ENCODE measurements around the gene CENPH. TPM values are rescaled to one million over a fixed set of nuclear protein-coding genes. Genes with fewer than 3 reads are reported as not detected.
"Not testable (repeated sequence)": the region's sequence is repeated elsewhere in the genome, so short reads cannot be mapped to it uniquely, and the experiment has no call there.

Gene CENPH
- polyA plus RNA-seq, 1 donor = 11.1 TPM

GRCh38 chr5:69202497-69202896 is 13.1 kb downstream of the CENPH start:
- no peak overlapping the region for H3K4me3 ChIP-seq (ENCODE audit: low read length)
- peaks cover 4% of the 10 kb centered on the region for H3K36me3 ChIP-seq (ENCODE audit: control insufficient read depth, insufficient read depth, low read length)
- H3K27ac ChIP-seq (ENCODE audit: low read length) = no peak overlapping the region
- no peaks in the 10 kb centered on the region for H3K4me1 ChIP-seq (ENCODE audit: control insufficient read depth, insufficient read depth, low read length)
- H3K9me3 ChIP-seq (ENCODE audit: control insufficient read depth, low read depth, low read length) = no peaks in the 10 kb centered on the region
- DNase-seq = no peak
- 100% methylated on average over 1 of the region's 1 CpG for WGBS (ENCODE audit: insufficient coverage, low lambda C conversion rate)
- H3K27me3 ChIP-seq (ENCODE audit: control insufficient read depth, insufficient read depth, low read length) = no peaks in the 10 kb centered on the region

GRCh38 chr5:69206528-69207190 is 17.3 kb downstream of the CENPH start:
- Histone ChIP-seq H3K27me3 (ENCODE audit: control insufficient read depth, insufficient read depth, low read length) (no peaks in the 10 kb centered on the region), H3K36me3 (ENCODE audit: control insufficient read depth, insufficient read depth, low read length) (no peaks in the 10 kb centered on the region), H3K9me3 (ENCODE audit: control insufficient read depth, low read depth, low read length) (no peaks in the 10 kb centered on the region), H3K4me3 (ENCODE audit: low read length) (no peak overlapping the region), H3K4me1 (ENCODE audit: control insufficient read depth, insufficient read depth, low read length) (no peaks in the 10 kb centered on the region), H3K27ac (ENCODE audit: low read length) (no peak overlapping the region)
- 100% methylated on average over 1 of the region's 5 CpGs for WGBS (ENCODE audit: insufficient coverage, low lambda C conversion rate)
- no peak for DNase-seq

- 93% methylated on average over 2 of the region's 2 CpGs for WGBS (ENCODE audit: insufficient coverage, low lambda C conversion rate)
- Histone ChIP-seq H3K36me3 (ENCODE audit: control insufficient read depth, insufficient read depth, low read length) (no peaks in the 10 kb centered on the region), H3K9me3 (ENCODE audit: control insufficient read depth, low read depth, low read length) (no peaks in the 10 kb centered on the region), H3K4me1 (ENCODE audit: control insufficient read depth, insufficient read depth, low read length) (no peaks in the 10 kb centered on the region), H3K4me3 (ENCODE audit: low read length) (no peak overlapping the region), H3K27ac (ENCODE audit: low read length) (no peak overlapping the region), H3K27me3 (ENCODE audit: control insufficient read depth, insufficient read depth, low read length) (no peaks in the 10 kb centered on the region)
- no peak for DNase-seq
These were observed 20.2 kb downstream of the CENPH start for GRCh38 chr5:69209602-69210001.

DNA sequence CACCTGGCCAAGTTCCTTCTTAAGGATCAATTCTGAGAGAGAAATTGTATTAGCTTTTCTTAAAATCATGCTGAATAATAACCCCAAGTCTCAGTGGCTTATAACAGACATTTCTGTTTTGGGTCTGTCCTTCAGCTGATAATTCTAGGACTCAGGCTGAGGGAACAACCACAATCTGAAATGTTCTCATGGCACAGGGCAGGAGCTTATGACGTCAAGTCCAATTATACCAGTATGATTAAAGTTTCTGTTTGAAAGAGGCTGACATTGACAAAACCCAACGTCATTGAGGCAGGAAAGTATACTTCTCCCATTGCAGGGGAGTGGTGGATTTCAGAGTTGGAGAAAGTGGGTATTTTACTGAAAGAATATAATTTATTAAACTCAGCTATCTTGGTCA is 21.8 kb downstream of the CENPH start:
- no peaks in the 10 kb centered on the region for H3K4me1 ChIP-seq (ENCODE audit: control insufficient read depth, insufficient read depth, low read length)
- no peak overlapping the region for H3K4me3 ChIP-seq (ENCODE audit: low read length)
- DNase-seq = no peak
- no peaks in the 10 kb centered on the region for H3K9me3 ChIP-seq (ENCODE audit: control insufficient read depth, low read depth, low read length)
- no peaks in the 10 kb centered on the region for H3K27me3 ChIP-seq (ENCODE audit: control insufficient read depth, insufficient read depth, low read length)
- H3K27ac ChIP-seq (ENCODE audit: low read length) = no peak overlapping the region
- no peaks in the 10 kb centered on the region for H3K36me3 ChIP-seq (ENCODE audit: control insufficient read depth, insufficient read depth, low read length)
- WGBS (ENCODE audit: insufficient coverage, low lambda C conversion rate) = no CpG with 5 or more reads among the region's 2 CpGs

GRCh38 chr5:69212022-69212421 is 22.6 kb downstream of the CENPH start:
- no peaks in the 10 kb centered on the region for H3K9me3 ChIP-seq (ENCODE audit: control insufficient read depth, low read depth, low read length)
- H3K4me1 ChIP-seq (ENCODE audit: control insufficient read depth, insufficient read depth, low read length) = no peaks in the 10 kb centered on the region
- DNase-seq = no peak
- no peak overlapping the region for H3K4me3 ChIP-seq (ENCODE audit: low read length)
- no peak overlapping the region for H3K27ac ChIP-seq (ENCODE audit: low read length)
- no peaks in the 10 kb centered on the region for H3K27me3 ChIP-seq (ENCODE audit: control insufficient read depth, insufficient read depth, low read length)
- 90% methylated on average over 2 of the region's 2 CpGs for WGBS (ENCODE audit: insufficient coverage, low lambda C conversion rate)
- no peaks in the 10 kb centered on the region for H3K36me3 ChIP-seq (ENCODE audit: control insufficient read depth, insufficient read depth, low read length)

DNA sequence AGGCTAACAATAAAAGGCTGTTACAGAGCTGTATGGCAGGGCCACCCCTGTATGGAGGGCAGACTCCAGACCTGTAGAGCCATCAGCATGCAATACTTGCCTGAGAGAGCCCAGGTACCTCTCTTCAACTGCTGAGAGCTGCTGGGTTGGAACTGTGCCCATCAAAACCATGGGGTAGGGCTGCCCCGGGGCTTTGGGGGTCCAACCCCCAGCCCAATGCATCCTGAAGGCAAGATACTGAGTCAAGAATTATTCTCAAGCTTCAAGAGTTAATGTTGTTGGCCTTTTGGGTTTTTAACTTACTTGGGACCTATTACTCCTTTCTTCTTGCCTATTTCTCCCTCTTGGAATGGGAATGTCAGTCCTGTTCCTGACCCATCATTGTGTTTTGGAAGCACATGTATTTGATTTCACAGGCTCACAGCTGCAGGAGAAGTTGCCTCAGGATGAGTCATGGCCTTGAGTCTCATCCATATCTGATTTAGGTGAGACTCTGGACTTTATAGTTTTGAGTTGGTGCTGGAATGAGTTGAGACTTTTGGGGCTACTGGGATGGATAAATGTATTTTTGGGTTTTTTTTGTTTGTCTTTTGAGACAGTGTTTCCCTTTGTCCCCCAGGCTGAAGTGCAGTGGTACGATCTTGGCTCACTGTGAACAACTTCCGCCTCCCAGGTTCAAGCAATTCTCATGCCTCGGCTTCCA is 24.3 kb downstream of the CENPH start:
- Histone ChIP-seq H3K27ac (ENCODE audit: low read length) (no peak overlapping the region), H3K4me3 (ENCODE audit: low read length) (no peak overlapping the region), H3K27me3 (ENCODE audit: control insufficient read depth, insufficient read depth, low read length) (no peaks in the 10 kb centered on the region), H3K4me1 (ENCODE audit: control insufficient read depth, insufficient read depth, low read length) (no peaks in the 10 kb centered on the region), H3K9me3 (ENCODE audit: control insufficient read depth, low read depth, low read length) (no peaks in the 10 kb centered on the region), H3K36me3 (ENCODE audit: control insufficient read depth, insufficient read depth, low read length) (no peaks in the 10 kb centered on the region)
- no peak for DNase-seq
- WGBS (ENCODE audit: insufficient coverage, low lambda C conversion rate) = 94% methylated on average over 2 of the region's 4 CpGs

GRCh38 chr5:69217151-69217511 is 27.7 kb downstream of the CENPH start:
- Histone ChIP-seq H3K4me1 (ENCODE audit: control insufficient read depth, insufficient read depth, low read length) (no peaks in the 10 kb centered on the region), H3K27me3 (ENCODE audit: control insufficient read depth, insufficient read depth, low read length) (no peaks in the 10 kb centered on the region), H3K9me3 (ENCODE audit: control insufficient read depth, low read depth, low read length) (peaks cover 3% of the 10 kb centered on the region), H3K27ac (ENCODE audit: low read length) (no peak overlapping the region), H3K36me3 (ENCODE audit: control insufficient read depth, insufficient read depth, low read length) (no peaks in the 10 kb centered on the region), H3K4me3 (ENCODE audit: low read length) (peak overlapping the region; percentile 99)
- WGBS (ENCODE audit: insufficient coverage, low lambda C conversion rate) = 13% methylated on average over 2 of the region's 6 CpGs
- DNase-seq = no peak

DNA sequence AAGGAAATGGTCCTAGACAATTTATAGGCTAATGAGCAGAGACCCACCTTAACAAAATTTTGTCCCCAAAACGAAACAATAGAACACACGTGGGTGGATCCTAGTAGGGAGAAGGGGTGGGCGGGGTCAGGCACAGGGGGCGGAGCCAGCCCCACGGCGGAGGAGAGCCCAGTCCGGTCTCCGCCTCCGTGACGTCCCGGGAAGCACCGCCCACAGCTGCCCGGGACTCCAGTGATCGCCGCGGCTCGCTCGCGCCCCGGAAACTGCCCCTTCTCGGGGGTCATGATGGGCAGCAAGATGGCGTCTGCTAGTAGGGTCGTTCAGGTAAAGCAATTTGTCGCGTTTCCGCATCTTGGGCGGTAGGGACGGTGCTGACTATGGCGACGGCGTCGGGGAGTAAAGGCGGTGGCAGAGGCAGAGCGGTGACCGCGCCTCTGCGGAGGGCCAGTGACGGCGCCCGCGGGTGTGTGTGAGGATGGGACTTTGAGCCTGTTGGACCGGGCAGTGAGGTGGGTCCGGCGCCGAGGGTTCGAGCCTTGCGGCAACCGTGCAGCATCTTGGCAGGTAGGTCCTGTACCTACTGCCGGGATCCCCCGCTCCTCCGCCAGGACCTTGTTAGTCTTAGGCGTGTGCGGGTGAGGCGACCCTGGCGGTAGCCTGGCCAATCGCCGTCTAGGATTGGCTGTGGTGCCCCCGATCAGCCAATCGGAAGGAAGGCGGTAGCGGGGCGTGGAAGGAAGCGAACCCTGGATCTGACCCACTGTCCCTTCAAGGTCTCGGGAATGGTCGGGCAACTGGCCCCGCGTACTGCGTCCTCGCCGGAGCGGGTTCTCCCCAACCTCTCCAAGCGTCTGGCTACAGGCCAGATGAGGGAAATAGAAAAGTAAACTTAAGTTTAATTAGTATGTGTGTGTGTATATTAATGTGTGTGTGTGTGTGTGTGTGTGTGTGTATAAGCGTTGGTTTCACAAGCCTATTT is 28.5 kb downstream of the CENPH start:
- DNase-seq = peak; percentile 94 to 96
- WGBS (ENCODE audit: insufficient coverage, low lambda C conversion rate) = no CpG with 5 or more reads among the region's 73 CpGs

DNA sequence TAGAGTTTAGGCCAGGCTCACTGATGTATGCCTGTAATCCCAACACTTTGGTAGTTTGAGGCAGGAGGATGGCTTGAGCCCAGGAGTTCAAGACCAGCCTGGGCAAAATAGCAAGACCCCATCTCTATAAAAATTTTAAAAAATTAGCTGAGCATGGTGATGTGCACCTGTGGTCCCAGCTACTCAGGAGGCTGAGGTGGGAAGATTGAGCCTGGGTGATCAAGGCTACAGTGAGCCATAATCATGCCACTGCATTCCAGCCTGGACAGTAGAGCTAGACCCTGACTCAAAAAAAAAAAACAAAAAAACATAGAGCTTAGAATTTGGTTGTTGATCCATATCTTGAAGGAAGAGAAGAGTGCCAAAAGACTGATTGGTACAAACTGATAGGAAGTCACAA is 30.6 kb downstream of the CENPH start:
- no peak overlapping the region for H3K4me3 ChIP-seq (ENCODE audit: low read length)
- H3K27ac ChIP-seq (ENCODE audit: low read length) = no peak overlapping the region
- DNase-seq = no peak
- peaks cover 3% of the 10 kb centered on the region for H3K36me3 ChIP-seq (ENCODE audit: control insufficient read depth, insufficient read depth, low read length)
- no peaks in the 10 kb centered on the region for H3K4me1 ChIP-seq (ENCODE audit: control insufficient read depth, insufficient read depth, low read length)
- peaks cover 3% of the 10 kb centered on the region for H3K9me3 ChIP-seq (ENCODE audit: control insufficient read depth, low read depth, low read length)
- no peaks in the 10 kb centered on the region for H3K27me3 ChIP-seq (ENCODE audit: control insufficient read depth, insufficient read depth, low read length)

More for the DNA sequence above, 28.5 kb downstream of the CENPH start:
- Histone ChIP-seq H3K36me3 (ENCODE audit: control insufficient read depth, insufficient read depth, low read length) (no peaks in the 10 kb centered on the region), H3K9me3 (ENCODE audit: control insufficient read depth, low read depth, low read length) (peaks cover 3% of the 10 kb centered on the region), H3K4me3 (ENCODE audit: low read length) (peak overlapping the region; percentile 99), H3K27me3 (ENCODE audit: control insufficient read depth, insufficient read depth, low read length) (no peaks in the 10 kb centered on the region), H3K4me1 (ENCODE audit: control insufficient read depth, insufficient read depth, low read length) (no peaks in the 10 kb centered on the region), H3K27ac (ENCODE audit: low read length) (peak overlapping the region; percentile 99)

DNA sequence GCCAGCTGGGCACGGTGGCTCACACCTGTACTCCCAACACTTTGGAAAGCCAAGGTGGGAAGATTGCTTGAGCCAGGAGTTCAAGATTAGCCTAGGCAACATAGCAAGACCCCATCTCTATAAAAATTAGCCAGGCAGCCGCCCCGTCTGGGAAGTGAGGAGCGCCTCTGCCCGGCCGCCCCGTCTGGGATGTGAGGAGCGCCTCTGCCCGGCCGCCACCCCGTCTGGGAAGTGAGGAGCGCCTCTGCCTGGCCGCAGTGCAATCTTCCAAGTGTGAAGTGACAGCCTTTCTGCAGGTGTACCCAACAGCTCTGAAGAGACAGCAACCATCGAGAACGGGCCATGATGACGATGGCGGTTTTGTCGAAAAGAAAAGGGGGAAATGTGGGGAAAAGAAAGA is 31.0 kb downstream of the CENPH start:
- no CpG with 5 or more reads among the region's 18 CpGs for WGBS (ENCODE audit: insufficient coverage, low lambda C conversion rate)
- not testable (repeated sequence) for H3K4me3 ChIP-seq (ENCODE audit: low read length); DNase-seq; H3K9me3 ChIP-seq (ENCODE audit: control insufficient read depth, low read depth, low read length); H3K4me1 ChIP-seq (ENCODE audit: control insufficient read depth, insufficient read depth, low read length); H3K36me3 ChIP-seq (ENCODE audit: control insufficient read depth, insufficient read depth, low read length); H3K27ac ChIP-seq (ENCODE audit: low read length); H3K27me3 ChIP-seq (ENCODE audit: control insufficient read depth, insufficient read depth, low read length)

Measured in large intestine (tissue), 3 donors.